ENCODE measurements around the gene ARHGAP31.

DNA sequence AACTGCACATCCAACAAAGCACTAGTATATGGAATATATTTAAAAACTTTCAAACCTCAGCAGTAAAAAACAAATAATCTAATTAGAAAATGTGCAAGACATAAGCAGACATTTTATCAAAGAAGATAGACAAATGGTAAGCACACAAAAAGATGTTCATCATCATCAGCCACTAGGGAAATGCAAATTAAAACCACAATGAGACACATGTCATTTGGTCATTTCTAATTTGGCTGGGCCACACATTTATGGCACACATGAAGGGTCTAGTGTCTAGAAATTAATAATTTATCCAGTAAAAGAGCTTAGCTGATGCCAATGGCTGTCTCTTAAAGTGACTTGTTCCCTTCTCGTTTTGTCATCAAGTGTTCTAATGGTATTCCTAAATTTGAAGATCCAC lies 45.8 kb downstream of the ARHGAP31 start:
- no peak for TF ChIP-seq POLR2A (IDR thresholded peaks at IDR 0.05)
- TF ChIP-seq EP300 (IDR thresholded peaks at IDR 0.05): no peak

Data from gastroesophageal sphincter (tissue), 2 donors.